Diencephalon (tissue), 1 donor: ENCODE results near the gene ACO2. TPM values are rescaled to one million over a fixed set of nuclear protein-coding genes. Genes with fewer than 3 reads are reported as not detected.

Experiments
- total RNA-seq: library from RNA; depleted of rRNA; stranded (reverse); fragments of >200 nt; gene quantifications from one replicate; pipeline ENCODE4 v1.2.3, GENCODE V29; 2014

The ACO2 gene
- 124 TPM for total RNA-seq

DNA sequence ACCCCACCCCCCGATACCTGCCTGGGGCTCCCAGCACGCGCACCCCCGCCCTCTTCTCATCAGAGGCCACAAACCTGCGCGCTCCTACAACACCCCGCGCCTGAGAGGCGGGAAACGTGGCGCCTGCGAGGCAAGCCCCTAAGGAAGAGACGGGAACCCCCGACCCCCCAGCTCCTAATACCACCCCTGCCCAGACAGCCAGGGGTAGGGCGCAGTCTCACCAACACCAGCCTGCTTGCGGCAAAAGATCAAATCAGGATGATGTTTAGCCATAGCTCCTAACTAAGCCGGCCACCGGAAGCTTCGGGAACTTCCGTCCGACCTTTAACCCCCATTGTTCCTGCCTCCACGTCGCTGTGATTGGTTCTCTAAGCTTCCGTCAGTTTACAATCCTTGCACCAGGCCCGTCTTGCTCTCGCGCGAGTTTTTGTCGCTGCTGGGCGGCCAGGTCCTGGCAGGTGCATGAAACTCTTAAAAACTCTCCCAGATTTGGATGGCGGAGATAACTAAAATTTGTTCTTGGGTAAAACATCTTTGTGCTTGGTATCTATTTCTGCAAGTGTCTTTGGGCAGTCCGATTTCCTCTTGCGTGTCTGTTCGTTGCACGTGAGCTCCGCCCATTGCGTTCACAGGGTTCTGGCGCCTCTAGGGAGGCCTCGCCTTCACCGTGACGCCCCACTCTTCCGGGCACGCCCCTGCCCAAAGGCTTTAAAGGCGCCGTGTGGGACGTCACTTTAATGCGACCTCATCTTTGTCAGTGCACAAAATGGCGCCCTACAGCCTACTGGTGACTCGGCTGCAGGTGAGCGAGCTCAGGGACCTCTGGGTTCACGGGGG, at the start of gene ACO2, which contains the start of gene PHF5A:
Gene ACO2 (plus strand): TSS at position 737 of the 837 bp plus-strand sequence. CDS start 30 bp downstream, at position 767.
Gene PHF5A (minus strand): TSS at position 312 of the 837 bp plus-strand sequence. CDS start 39 bp downstream, at position 273.

DNA sequence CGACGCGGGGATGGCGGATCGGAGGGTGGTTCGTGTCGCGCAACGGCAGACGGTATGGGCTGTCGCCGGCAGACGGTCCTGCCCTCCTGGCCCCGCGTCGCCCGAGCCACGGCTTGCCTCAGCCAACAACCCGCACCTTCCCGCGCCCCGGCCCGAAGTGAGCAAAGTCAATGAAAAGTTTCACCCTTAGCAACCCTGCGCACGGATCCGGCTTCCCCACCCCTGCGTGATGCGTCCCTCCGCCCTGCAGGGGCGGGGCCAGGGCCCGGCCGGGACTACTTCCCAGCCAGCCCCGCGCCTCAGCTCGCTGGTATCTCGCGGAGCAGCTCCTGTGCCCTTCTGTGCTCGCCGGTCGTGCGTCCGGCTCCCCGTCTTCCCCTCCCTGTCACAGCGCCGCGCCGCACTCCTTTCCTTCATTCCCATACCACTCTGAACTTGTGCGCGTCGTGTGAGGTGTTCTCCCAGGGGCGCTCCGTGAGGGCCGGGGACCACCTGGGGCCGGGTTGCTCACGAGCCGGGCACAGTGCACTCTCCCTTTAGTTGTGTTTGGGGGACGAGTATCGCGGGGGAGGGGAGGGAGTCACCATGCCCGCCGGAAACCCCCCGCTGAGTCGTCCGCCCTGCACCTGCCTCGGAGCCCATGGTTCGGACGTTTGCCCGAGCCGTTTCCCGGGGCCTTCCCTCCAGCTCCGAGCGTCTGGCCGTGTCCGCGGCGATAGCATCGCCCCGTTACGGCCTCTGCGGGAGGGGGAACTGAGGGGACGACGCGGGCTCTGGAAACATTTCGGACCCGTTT, 22.1 kb upstream of the ACO2 start, which contains the start of gene TOB2:
Gene TOB2 (minus strand): TSS at position 163 of the 796 bp plus-strand sequence. CDS start 9,456 bp downstream, outside the sequence.

GRCh38 chr22:41543854-41544670, 75.1 kb downstream of the ACO2 start, which contains the start of gene POLR3H:
TSS of gene POLR3H (minus strand) at chr22:41544470. CDS start at chr22:41544101, 369 bp downstream.

Other genes with a start within 250 kb of the ACO2 start
- gene CHADL, start 228.2 kb upstream of the ACO2 start, total RNA-seq = 3.7 TPM
- gene RANGAP1, start 182.9 kb upstream of the ACO2 start, total RNA-seq = 61.4 TPM
- 64.1 TPM for gene ZC3H7B, start 167.6 kb upstream of the ACO2 start, total RNA-seq
- 8.5 TPM for gene TEF, start 87.2 kb upstream of the ACO2 start, total RNA-seq
- 18.9 TPM for gene TOB2, start 22.3 kb upstream of the ACO2 start, total RNA-seq
- gene PHF5A, start 425 bp upstream of the ACO2 start, total RNA-seq = 35.1 TPM
- 27.7 TPM for gene POLR3H, start 75.4 kb downstream of the ACO2 start, total RNA-seq
- 21.7 TPM for gene CSDC2, start 91.9 kb downstream of the ACO2 start, total RNA-seq
- gene PMM1, start 120.7 kb downstream of the ACO2 start, total RNA-seq = 27.2 TPM
- gene DESI1, start 151.9 kb downstream of the ACO2 start, total RNA-seq = 27.7 TPM
- gene XRCC6, start 152.2 kb downstream of the ACO2 start, total RNA-seq = 216 TPM
- 116 TPM for gene SNU13, start 219.8 kb downstream of the ACO2 start, total RNA-seq
- gene MEI1, start 230.4 kb downstream of the ACO2 start, total RNA-seq = 1.6 TPM